A549 (cell line): Measurements from ENCODE around the gene PALS1. TPM values are rescaled to one million over a fixed set of nuclear protein-coding genes. Genes with fewer than 3 reads are reported as not detected.

Experiments used
- ATAC-seq, 2 experiments: fragments of 200-7000 bp in 1 of 2; fragments of >200 bp in 1 of 2; cut with Nextera tagmentation in 1 of 2; cut with Tn5 transposase in 1 of 2; 3 replicates each; pipeline versions ENCODE4 v1.8.0 to v1.9.1; 2018 to 2020; ENCODE audit warnings: mild to moderate bottlenecking in 1 of 2, moderate library complexity in 1 of 2
- CTCF ChIA-PET: fragments of 300-600 bp; sonication (Branson Sonifier 250); formaldehyde crosslinking; extraction: SDS; loops from one replicate; lab custom pipeline; 2021; ENCODE audit warnings: antibody characterized with exemption, inconsistent platforms; lab: Yijun Ruan, JAX
- POLR2A ChIA-PET: fragments of 350-600 bp; formaldehyde crosslinking; extraction: SDS; loops from one replicate; lab custom pipeline; 2021; ENCODE audit warnings: antibody characterized with exemption, inconsistent platforms; lab: Yijun Ruan, JAX
- DNase-seq, 2 experiments: peaks; one replicate each; pipeline versions ENCODE4 v3.0.0 to v3.0.0-alpha.2; 2011 to 2016; ENCODE audit warnings: low read depth in 1 of 2, low spot score in 1 of 2
- FAIRE-seq: peaks from 2 replicates; lab custom pipeline; 2011; peaks lifted over from hg19 to GRCh38; lab: Jason Lieb, UNC
- H3K27ac ChIP-seq, 2 experiments: fragments of >200 bp; sonication (Bioruptor Twin); formaldehyde crosslinking; 3 replicates each; pipeline ENCODE4 v1.5.1; 2016 to 2017
- H3K4me1 ChIP-seq: fragments of >200 bp; sonication (Bioruptor Twin); formaldehyde crosslinking; 3 replicates; pipeline ENCODE4 v1.6.1; 2016
- H3K4me2 ChIP-seq: fragments of >200 bp; sonication (Bioruptor Twin); formaldehyde crosslinking; 3 replicates; pipeline ENCODE4 v1.6.1; 2016
- H3K4me3 ChIP-seq: fragments of >200 bp; sonication (Bioruptor Twin); formaldehyde crosslinking; 3 replicates; pipeline ENCODE4 v1.5.1; 2016
- H3K9me3 ChIP-seq: fragments of >200 bp; sonication (Bioruptor Twin); formaldehyde crosslinking; 3 replicates; pipeline ENCODE4 v1.6.1; 2016
- BCL3 ChIP-seq: fragments of >200 bp; sonication (Bioruptor Twin); formaldehyde crosslinking; IDR thresholded peaks from 3 replicates; pipeline ENCODE4 v1.6.1; 2016
- EHMT2 ChIP-seq: fragments of 200-600 bp; sonication (generic); IDR thresholded peaks from 2 replicates; pipeline ENCODE4 v1.6.1; 2016; ENCODE audit warnings: antibody characterized with exemption, low read depth, mild to moderate bottlenecking, moderate library complexity
- ESRRA ChIP-seq: fragments of 150-350 bp; IDR thresholded peaks from 2 replicates; pipeline ENCODE4 v1.6.1; 2014; ENCODE audit warnings: mild to moderate bottlenecking, low read length, borderline replicate concordance
- FOSB ChIP-seq: fragments of 250-450 bp; sonication (Bioruptor Pico); IDR thresholded peaks from 2 replicates; pipeline ENCODE4 v1.5.0; 2020; ENCODE audit warnings: mild to moderate bottlenecking, moderate library complexity
- FOSL2 ChIP-seq, 2 experiments: fragments of 450-650 bp in 1 of 2; fragments of >200 bp in 1 of 2; sonication (Bioruptor Twin) in 1 of 2; formaldehyde crosslinking; IDR thresholded peaks; 2 replicates each; pipeline versions ENCODE4 v1.5.0 to v1.6.1; 2016 to 2020; ENCODE audit warnings: mild to moderate bottlenecking in 1 of 2, moderate library complexity in 1 of 2
- HDAC2 ChIP-seq: fragments of 200-600 bp; sonication (generic); IDR thresholded peaks from 2 replicates; pipeline ENCODE4 v1.6.1; 2016
- HEYL ChIP-seq: fragments of 250-450 bp; sonication (Bioruptor Pico); IDR thresholded peaks from 2 replicates; pipeline ENCODE4 v1.8.0; 2021; ENCODE audit warnings: mild to moderate bottlenecking, moderate library complexity
- HOXB13 ChIP-seq: fragments of 250-450 bp; sonication (Bioruptor Pico); IDR thresholded peaks from 2 replicates; pipeline ENCODE4 v1.5.0; 2020; ENCODE audit warnings: low read depth, mild to moderate bottlenecking, moderate library complexity
- HOXB5 ChIP-seq: fragments of 250-450 bp; sonication (Bioruptor Pico); IDR thresholded peaks from 2 replicates; pipeline ENCODE4 v1.5.0; 2020; ENCODE audit warnings: mild to moderate bottlenecking, moderate library complexity
- JUNB ChIP-seq: fragments of >200 bp; sonication (Bioruptor Twin); formaldehyde crosslinking; IDR thresholded peaks from 2 replicates; pipeline ENCODE4 v1.6.1; 2016
- KDM1A ChIP-seq: fragments of 200-600 bp; sonication (generic); IDR thresholded peaks from 2 replicates; pipeline ENCODE4 v1.6.1; 2016; ENCODE audit warnings: low read depth, mild to moderate bottlenecking
- MAZ ChIP-seq: fragments of 150-350 bp; IDR thresholded peaks from 2 replicates; pipeline ENCODE4 v1.6.1; 2014; ENCODE audit warnings: antibody characterized with exemption, low read depth, low read length, borderline replicate concordance
- NFE2L2 ChIP-seq: fragments of 150-350 bp; conservative IDR thresholded peaks from 2 replicates; pipeline ENCODE4 v1.6.1; 2014; ENCODE audit warnings: low read length
- NR3C1 ChIP-seq: fragments of >200 bp; sonication (Bioruptor Twin); formaldehyde crosslinking; IDR thresholded peaks from 3 replicates; pipeline ENCODE4 v1.6.1; 2017
- PHF8 ChIP-seq: fragments of 200-600 bp; sonication (generic); IDR thresholded peaks from 2 replicates; pipeline ENCODE4 v1.6.1; 2016; ENCODE audit warnings: low read depth, mild to moderate bottlenecking, antibody characterized with exemption, moderate library complexity, borderline replicate concordance
- POLR2AphosphoS2 ChIP-seq: conservative IDR thresholded peaks from 2 replicates; pipeline ENCODE4 v1.6.1; 2012; ENCODE audit warnings: low read length, improper control_type of control experiment, inconsistent platforms
- RAD21 ChIP-seq, 2 experiments: fragments of >200 bp in 1 of 2; sonication (Bioruptor Twin) in 1 of 2; formaldehyde crosslinking in 1 of 2; IDR thresholded peaks in 1 of 2; conservative IDR thresholded peaks in 1 of 2; 2 replicates in 1 of 2; 3 replicates in 1 of 2; pipeline ENCODE4 v1.6.1; 2012 to 2018; ENCODE audit warnings: inconsistent platforms in 1 of 2
- ZFP36 ChIP-seq: fragments of 450-650 bp; IDR thresholded peaks from 2 replicates; pipeline ENCODE4 v1.6.1; 2014; ENCODE audit warnings: borderline replicate concordance; ENCODE audit not compliant: partially characterized antibody
- ZNF302 ChIP-seq: fragments of 250-450 bp; sonication (Bioruptor Pico); IDR thresholded peaks from 2 replicates; pipeline ENCODE4 v1.9.0; 2021; ENCODE audit warnings: inconsistent platforms, mild to moderate bottlenecking, moderate library complexity
- ZSCAN20 ChIP-seq: fragments of 250-450 bp; sonication (Bioruptor Pico); IDR thresholded peaks from 2 replicates; pipeline ENCODE4 v1.8.0; 2022; ENCODE audit warnings: mild to moderate bottlenecking, moderate library complexity
- WGBS: methylation state at CpG from one replicate; pipeline ENCODE4 v1.1.6; 2017; ENCODE audit errors: missing lambda C conversion rate; 5-methylcytosine and 5-hydroxymethylcytosine counted together
- polyA plus RNA-seq, 4 experiments: library from polyadenylated mRNA; depleted of rRNA in 3 of 4; stranded (reverse); fragments of >200 nt; fragmentation: RNase III in 1 of 4; extraction: RNeasy Plus Mini Kit Qiagen cat#74134 plus additional on column Dnase treatment in 1 of 4; gene quantifications; 2 replicates in 3 of 4; 3 replicates in 1 of 4; pipeline ENCODE4 v1.2.3, GENCODE V29; 2011 to 2017
- TF ChIP-seq, protein P1 (sequence below): IDR thresholded peaks from 2 replicates; pipeline ENCODE4 v1.6.1; 2012; ENCODE audit warnings: low read depth, borderline replicate concordance

Gene PALS1
- polyA plus RNA-seq, 2 of the 4 experiments (the other 2 are of a cell fraction), result 23.4 to 32.6 TPM

GRCh38 chr14:67265131-67265530 lies 23.9 kb downstream of the PALS1 start (continued):
- TF ChIP-seq KDM1A (no peak), ZFP36 (no peak), MAZ (no peak), ESRRA (no peak)

- CTCF ChIA-PET, result no interaction called here
- FAIRE-seq, result peak; percentile 7
Measured at GRCh38 chr14:67267576-67268328, 26.5 kb downstream of the PALS1 start.

DNA sequence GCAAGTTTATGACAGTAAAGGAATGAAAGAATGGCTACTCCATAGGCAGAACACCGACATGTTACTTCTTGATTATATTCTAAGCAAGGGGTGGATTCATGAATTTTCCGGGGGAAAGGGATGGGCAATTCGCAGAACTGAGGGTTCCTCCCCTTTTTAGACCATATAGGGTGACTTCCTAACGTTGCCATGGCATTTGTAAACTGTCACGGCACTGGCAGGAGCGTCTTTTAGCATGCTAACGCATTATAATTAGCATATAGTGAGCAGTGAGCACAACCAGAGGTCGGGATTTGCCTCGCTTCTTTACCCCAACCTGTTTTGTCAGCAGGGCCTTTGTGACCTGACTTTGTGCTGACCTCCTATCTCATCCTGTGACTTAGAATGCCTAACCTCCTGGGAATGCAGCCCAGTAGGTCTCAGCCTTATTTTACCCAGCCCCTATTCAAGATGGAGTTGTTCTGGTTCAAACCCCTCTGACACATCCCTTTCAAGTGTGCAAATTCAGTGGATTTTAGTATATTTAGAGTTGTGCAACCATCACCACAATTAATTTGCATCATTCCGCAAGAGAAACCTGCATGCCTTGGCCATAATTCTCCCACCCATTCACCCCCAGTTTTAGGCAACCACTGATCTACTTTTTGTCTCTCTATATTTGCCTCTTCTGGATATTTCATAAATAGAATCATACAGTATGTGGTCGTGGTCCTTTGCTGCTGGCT lies 27.4 kb downstream of the PALS1 start:
- 86% methylated on average over 11 of the region's 11 CpGs for WGBS
- Histone ChIP-seq H3K9me3 (no peaks in the 10 kb centered on the region), H3K27ac (no peak overlapping the region), H3K4me2 (no peak overlapping the region), H3K4me3 (no peak overlapping the region), H3K4me1 (peaks cover 24% of the 10 kb centered on the region)
- no peak for TF ChIP-seq RAD21 (conservative IDR thresholded peaks at IDR 0.05 in 1 of 2, IDR thresholded peaks at IDR 0.05 in 1 of 2)
- TF ChIP-seq ESRRA, result no peak
- TF ChIP-seq NR3C1, result no peak
- no peak for TF ChIP-seq PHF8
- TF ChIP-seq FOSL2 (IDR thresholded peaks at IDR 0.05), result no peak
- TF ChIP-seq FOSL2 (CRISPR knock-in tag; IDR thresholded peaks at IDR 0.05), result no peak
- TF ChIP-seq HDAC2, result no peak
- no peak for TF ChIP-seq ZNF302 (CRISPR knock-in tag)
- no peak for TF ChIP-seq HOXB13 (CRISPR knock-in tag)
- TF ChIP-seq BCL3, result no peak
- TF ChIP-seq KDM1A, result no peak
- no peak for TF ChIP-seq HOXB5
- no peak for TF ChIP-seq EHMT2
- TF ChIP-seq ZSCAN20 (CRISPR knock-in tag), result no peak
- no peak for TF ChIP-seq JUNB
- TF ChIP-seq, protein P1, sequence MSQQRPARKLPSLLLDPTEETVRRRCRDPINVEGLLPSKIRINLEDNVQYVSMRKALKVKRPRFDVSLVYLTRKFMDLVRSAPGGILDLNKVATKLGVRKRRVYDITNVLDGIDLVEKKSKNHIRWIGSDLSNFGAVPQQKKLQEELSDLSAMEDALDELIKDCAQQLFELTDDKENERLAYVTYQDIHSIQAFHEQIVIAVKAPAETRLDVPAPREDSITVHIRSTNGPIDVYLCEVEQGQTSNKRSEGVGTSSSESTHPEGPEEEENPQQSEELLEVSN, result no peak
- ATAC-seq (no peak), FAIRE-seq (no peak), DNase-seq (no peak)
- POLR2A ChIA-PET, result no interaction called here
- CTCF ChIA-PET, result interaction anchor here (1.3 to 2.9 kb wide), 2 partner anchors 9 to 18 kb away, joined by 3 to 15 read pairs; no protein-coding TSS in a partner anchor

More at GRCh38 chr14:67267576-67268328, 26.5 kb downstream of the PALS1 start:
- no peak for TF ChIP-seq POLR2AphosphoS2
- no peak for TF ChIP-seq ESRRA
- TF ChIP-seq MAZ, result no peak
- TF ChIP-seq, protein P1, result no peak
- no peak for TF ChIP-seq HOXB13 (CRISPR knock-in tag)
- TF ChIP-seq FOSB (CRISPR knock-in tag), result no peak
- no peak for TF ChIP-seq NFE2L2
- TF ChIP-seq HEYL (CRISPR knock-in tag), result no peak
- H3K4me3 ChIP-seq, result no peak overlapping the region
- no peak overlapping the region for H3K4me2 ChIP-seq
- WGBS, result 93% methylated on average over 4 of the region's 4 CpGs
- H3K4me1 ChIP-seq, result peaks cover 31% of the 10 kb centered on the region
- no peaks in the 10 kb centered on the region for H3K9me3 ChIP-seq
- POLR2A ChIA-PET, result no interaction called here
- H3K27ac ChIP-seq, result no peak overlapping the region
- ATAC-seq (no peak), DNase-seq (no peak)
